OCI-LY3 (cell line): Measurements from ENCODE around the gene CXXC5.

Source experiments
- H2AFZ ChIP-seq: fragments of 200-600, 300-600 bp; shearing (Covaris generic); 2 replicates; pipeline ENCODE4 v1.6.0; 2014; ENCODE audit warnings: antibody characterized with exemption, low read depth, low read length
- H3K27ac ChIP-seq: fragments of 200-600, 300-600 bp; sonication (generic); 2 replicates; pipeline ENCODE4 v1.5.1; 2014; ENCODE audit warnings: mild to moderate bottlenecking, low read length, moderate library complexity, mixed read lengths
- H3K27me3 ChIP-seq: fragments of 200-600, 300-600 bp; sonication (generic); 2 replicates; pipeline ENCODE4 v1.6.1; 2014; ENCODE audit warnings: low read depth, low read length, mixed read lengths
- H3K36me3 ChIP-seq: fragments of 200-600, 300-600 bp; sonication (generic); replicated peaks from 2 replicates; pipeline ENCODE3; 2014; ENCODE audit warnings: low read depth, low read length, mixed read lengths
- H3K4me1 ChIP-seq: fragments of 300-600, 200-600 bp; sonication (generic); 2 replicates; pipeline ENCODE4 v1.6.1; 2014; ENCODE audit warnings: low read length, mixed read lengths
- H3K4me2 ChIP-seq: fragments of 200-600, 300-600 bp; sonication (generic); 2 replicates; pipeline ENCODE4 v1.6.1; 2014; ENCODE audit warnings: low read length, mixed read lengths
- H3K4me3 ChIP-seq: fragments of 300-600, 200-600 bp; sonication (generic); 2 replicates; pipeline ENCODE4 v1.5.1; 2014; ENCODE audit warnings: antibody characterized with exemption, mild to moderate bottlenecking, low read length, moderate library complexity
- H3K79me2 ChIP-seq: fragments of 300-600, 200-600 bp; shearing (Covaris generic); 2 replicates; pipeline ENCODE4 v1.6.1; 2014; ENCODE audit warnings: mild to moderate bottlenecking, low read length, mixed read lengths
- H3K9ac ChIP-seq: fragments of 300-600, 200-600 bp; shearing (Covaris generic); 2 replicates; pipeline ENCODE4 v1.6.0; 2014; ENCODE audit warnings: mild to moderate bottlenecking, low read length, moderate library complexity
- H3K9me3 ChIP-seq: fragments of 200-600, 300-600 bp; shearing (Covaris generic); 2 replicates; pipeline ENCODE4 v1.6.1; 2014; ENCODE audit warnings: low read length, mixed read lengths; ENCODE audit not compliant: insufficient read depth
- H4K20me1 ChIP-seq: fragments of 200-600, 300-600 bp; sonication (generic); 2 replicates; pipeline ENCODE4 v1.6.1; 2016; ENCODE audit warnings: low read length, mixed read lengths; ENCODE audit not compliant: insufficient read depth
- EZH2phosphoT487 ChIP-seq: fragments of 200-600 bp; shearing (Covaris generic); IDR thresholded peaks from 2 replicates; pipeline ENCODE4 v1.6.1; 2018; ENCODE audit warnings: antibody characterized with exemption, mixed run types, low read depth
- TF ChIP-seq, protein P1 (sequence below): fragments of 200-600, 300-600 bp; sonication (generic); IDR thresholded peaks from 2 replicates; pipeline ENCODE4 v1.5.1; 2014; ENCODE audit warnings: antibody characterized with exemption, low read length, low read depth

The CXXC5 gene

DNA sequence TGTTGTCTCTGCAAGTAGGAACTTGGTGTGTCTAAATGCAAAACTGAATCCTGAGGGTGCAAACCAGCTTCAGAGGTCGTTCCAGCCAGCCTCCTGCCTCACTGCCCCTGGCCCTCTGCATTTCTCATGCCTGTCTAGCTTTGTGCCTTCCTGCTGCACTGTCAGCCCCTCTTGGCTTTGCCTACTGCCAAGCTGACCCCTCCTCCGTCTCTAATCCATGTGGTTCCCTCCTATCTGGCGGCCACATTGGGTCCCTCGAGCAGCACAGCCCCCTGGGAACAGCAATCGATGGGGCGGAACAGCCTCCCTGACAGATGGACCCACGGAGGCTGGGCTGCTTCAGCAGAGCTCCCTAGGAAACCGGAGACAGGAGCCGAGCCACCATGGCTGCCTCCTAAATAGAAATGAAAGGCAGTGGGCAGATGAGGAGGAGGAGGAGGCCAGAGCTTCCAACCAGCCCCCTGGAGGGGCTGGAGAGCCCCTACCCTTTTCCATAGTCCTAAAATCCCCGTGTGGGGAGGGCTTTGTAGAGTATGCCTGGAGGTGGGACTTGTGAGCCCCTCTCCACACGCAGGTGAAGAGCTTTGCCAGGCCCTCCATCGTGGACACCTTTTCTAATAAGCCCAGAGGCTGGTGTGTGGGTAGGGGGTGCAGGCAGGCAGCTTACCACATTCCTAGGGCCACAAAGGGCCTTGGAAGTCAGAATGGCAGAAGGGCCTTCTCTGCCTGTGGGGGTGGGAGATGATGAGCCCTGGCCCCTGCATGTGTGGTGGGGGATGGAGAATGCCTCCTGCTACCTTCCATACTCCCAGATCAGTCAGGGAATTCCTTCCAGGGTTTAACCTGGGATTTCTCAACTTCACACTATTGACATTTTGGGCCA is 9.2 kb upstream of the CXXC5 start:
- Histone ChIP-seq H3K9me3 (no peaks in the 10 kb centered on the region), H3K4me3 (peak overlapping the region; percentile 77; the same call in 1 of the 2 replicates), H3K27me3 (no peaks in the 10 kb centered on the region), H4K20me1 (no peaks in the 10 kb centered on the region), H3K4me2 (peak overlapping the region; percentile 91), H3K4me1 (peaks cover 81% of the 10 kb centered on the region), H3K9ac (peak overlapping the region; percentile 73; the same call in 1 of the 2 replicates), H3K27ac (peak overlapping the region; percentile 96), H3K36me3 (no peaks in the 10 kb centered on the region), H3K79me2 (peaks cover 3% of the 10 kb centered on the region; the same call in 1 of the 2 replicates), H2AFZ (no peak overlapping the region)
- TF ChIP-seq EZH2phosphoT487 = no peak
- TF ChIP-seq, protein P1, sequence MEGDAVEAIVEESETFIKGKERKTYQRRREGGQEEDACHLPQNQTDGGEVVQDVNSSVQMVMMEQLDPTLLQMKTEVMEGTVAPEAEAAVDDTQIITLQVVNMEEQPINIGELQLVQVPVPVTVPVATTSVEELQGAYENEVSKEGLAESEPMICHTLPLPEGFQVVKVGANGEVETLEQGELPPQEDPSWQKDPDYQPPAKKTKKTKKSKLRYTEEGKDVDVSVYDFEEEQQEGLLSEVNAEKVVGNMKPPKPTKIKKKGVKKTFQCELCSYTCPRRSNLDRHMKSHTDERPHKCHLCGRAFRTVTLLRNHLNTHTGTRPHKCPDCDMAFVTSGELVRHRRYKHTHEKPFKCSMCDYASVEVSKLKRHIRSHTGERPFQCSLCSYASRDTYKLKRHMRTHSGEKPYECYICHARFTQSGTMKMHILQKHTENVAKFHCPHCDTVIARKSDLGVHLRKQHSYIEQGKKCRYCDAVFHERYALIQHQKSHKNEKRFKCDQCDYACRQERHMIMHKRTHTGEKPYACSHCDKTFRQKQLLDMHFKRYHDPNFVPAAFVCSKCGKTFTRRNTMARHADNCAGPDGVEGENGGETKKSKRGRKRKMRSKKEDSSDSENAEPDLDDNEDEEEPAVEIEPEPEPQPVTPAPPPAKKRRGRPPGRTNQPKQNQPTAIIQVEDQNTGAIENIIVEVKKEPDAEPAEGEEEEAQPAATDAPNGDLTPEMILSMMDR = no peak

DNA sequence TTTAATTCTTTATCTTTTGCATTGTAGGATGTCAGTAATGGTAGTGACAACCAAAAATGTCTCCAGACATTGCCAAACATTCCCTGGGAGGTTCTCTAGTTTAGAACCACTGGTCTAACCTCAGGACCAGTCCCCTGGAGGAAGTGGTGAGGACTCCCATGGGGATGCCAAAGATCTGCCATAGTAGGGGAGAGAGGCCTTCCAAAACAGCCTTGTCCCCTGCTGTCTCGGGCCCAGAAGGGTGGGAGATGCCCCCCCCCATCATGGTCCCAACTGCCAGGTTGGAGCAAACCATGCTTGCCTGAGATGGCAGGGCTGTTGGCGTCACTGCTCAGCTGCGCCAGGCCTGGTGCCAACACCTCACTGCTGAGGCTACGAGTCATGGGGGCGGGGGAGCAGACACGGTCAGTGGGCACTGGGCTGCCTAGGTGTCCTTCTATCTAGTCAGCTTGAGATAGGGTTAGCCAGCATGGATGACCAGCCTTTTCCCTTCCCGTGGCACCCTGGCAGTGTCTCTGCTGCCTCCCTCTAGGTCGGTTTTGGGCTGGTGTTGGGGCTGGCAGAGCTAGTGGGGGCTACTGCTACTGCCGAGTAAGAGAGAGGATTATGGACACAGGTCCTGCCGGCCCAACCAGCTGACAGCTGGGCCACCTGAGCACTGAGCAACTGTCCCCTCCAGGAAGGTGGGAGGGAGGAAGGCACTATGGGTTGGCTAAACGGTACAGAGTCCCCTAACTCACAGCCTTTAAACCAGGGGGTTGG is 8.3 kb upstream of the CXXC5 start:
- no peaks in the 10 kb centered on the region for H3K9me3 ChIP-seq
- no peak overlapping the region for H3K9ac ChIP-seq
- no peak overlapping the region for H3K4me3 ChIP-seq
- H3K4me2 ChIP-seq = no peak overlapping the region
- no peak overlapping the region for H2AFZ ChIP-seq
- no peak for TF ChIP-seq EZH2phosphoT487
- TF ChIP-seq, protein P1 = no peak
- no peaks in the 10 kb centered on the region for H3K27me3 ChIP-seq
- H3K36me3 ChIP-seq = no peaks in the 10 kb centered on the region
- H3K4me1 ChIP-seq = peaks cover 73% of the 10 kb centered on the region
- H3K79me2 ChIP-seq = peaks cover 3% of the 10 kb centered on the region; the same call in 1 of the 2 replicates
- no peak overlapping the region for H3K27ac ChIP-seq
- no peaks in the 10 kb centered on the region for H4K20me1 ChIP-seq

DNA sequence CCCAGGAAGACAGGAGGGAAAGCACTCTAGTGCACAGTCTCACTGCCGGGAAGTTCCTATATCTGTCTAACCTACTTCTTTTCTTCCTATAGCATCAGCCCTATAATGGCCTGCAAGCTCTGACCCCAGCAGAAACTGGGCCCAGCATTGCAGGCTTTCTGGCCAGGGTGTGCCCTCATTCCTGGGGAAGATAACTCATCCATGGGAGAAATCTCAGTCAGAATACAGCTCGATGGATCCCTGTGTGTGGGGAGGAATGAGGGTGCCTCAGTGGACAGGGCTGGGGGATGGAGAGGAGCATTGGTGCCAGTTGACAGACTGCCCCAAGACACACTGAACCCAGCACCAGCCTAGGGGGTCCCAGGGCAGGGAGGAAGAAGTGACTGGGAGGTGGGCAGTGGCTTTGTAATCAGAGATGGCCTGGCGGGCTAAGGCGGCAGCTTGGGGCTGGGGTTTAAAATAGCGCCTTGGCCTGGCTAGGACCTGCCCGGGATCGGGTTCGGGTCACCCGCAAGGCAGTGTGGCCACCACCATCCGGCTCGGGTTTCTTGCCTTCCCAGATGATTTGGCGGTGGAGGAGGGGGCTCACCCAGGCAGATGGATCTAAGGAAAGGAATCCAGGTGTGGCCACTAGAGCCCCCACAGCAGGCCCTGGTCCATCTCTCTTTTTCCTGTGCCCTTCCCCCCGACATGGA is 7.6 kb upstream of the CXXC5 start:
- Histone ChIP-seq H3K4me2 (no peak overlapping the region), H3K27ac (no peak overlapping the region), H2AFZ (no peak overlapping the region), H3K4me3 (no peak overlapping the region), H3K36me3 (no peaks in the 10 kb centered on the region), H3K9ac (no peak overlapping the region), H3K27me3 (no peaks in the 10 kb centered on the region), H3K79me2 (peaks cover 3% of the 10 kb centered on the region; the same call in 1 of the 2 replicates), H4K20me1 (no peaks in the 10 kb centered on the region), H3K9me3 (no peaks in the 10 kb centered on the region), H3K4me1 (peaks cover 66% of the 10 kb centered on the region)
- no peak for TF ChIP-seq EZH2phosphoT487
- TF ChIP-seq, protein P1 = no peak
